ENCODE results near the gene PPP2R5E.

DNA sequence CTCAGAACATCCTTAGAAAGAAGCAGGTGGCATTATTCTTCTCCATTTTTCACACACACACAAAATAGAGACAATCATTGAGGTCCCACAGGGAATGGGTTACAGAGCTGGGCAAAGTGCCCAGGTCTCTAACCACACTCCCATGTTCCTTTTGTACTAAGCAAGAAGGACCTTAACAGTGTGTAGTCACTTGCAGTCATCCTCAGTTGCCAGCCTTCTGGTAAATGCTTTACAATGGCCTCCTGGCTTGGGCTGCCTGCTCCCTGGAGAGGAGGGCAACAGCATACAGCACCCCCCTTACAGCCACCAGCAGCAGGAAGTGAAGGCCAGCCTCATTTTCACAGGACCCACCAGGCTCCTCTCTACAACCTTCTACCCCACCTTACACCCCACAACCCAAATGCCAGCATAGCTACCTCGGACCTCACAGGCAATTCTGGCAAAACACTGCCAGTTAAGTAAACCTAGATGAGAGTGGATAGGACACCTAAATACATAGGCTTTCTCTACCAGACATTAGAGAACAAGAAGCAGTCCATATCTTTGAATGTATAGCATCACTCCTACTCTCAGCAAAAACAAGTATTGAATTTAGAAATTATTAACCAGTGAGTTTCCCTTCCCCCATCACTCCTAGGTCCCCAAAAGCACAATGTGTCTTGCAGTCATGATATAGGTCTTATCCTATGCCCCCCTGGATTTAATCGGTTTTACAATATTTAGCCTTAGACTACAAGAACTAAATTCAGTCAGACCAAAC lies 88.1 kb downstream of the PPP2R5E start:
- TF ChIP-seq GATA3 (IDR thresholded peaks at IDR 0.05; ENCODE audit: low read depth, low read length) (no peak), GATA2 (IDR thresholded peaks at IDR 0.05; ENCODE audit: low read depth, low read length) (no peak)
